HepG2 (cell line): Measurements from ENCODE around the gene CSH1. TPM values are rescaled to one million over a fixed set of nuclear protein-coding genes. Genes with fewer than 3 reads are reported as not detected.
A peak's percentile ranks its signal among the peaks of the same experiment; 100 is the strongest.

Source experiments
- ARID5B ChIP-seq: IDR thresholded peaks from 2 replicates; pipeline ENCODE4 v1.4.0; 2020; ENCODE audit warnings: mild to moderate bottlenecking, missing genetic modification reagents
- ATF5 ChIP-seq: sonication (generic); formaldehyde crosslinking; IDR thresholded peaks from 2 replicates; pipeline ENCODE4 v1.4.0; 2020; ENCODE audit warnings: mild to moderate bottlenecking, low read depth, missing genetic modification reagents
- CTCF ChIP-seq: sonication (generic); formaldehyde crosslinking; IDR thresholded peaks from 2 replicates; pipeline ENCODE4 v1.5.0; 2020; ENCODE audit warnings: mild to moderate bottlenecking, missing genetic modification reagents, moderate library complexity
- FOXA3 ChIP-seq: IDR thresholded peaks from 2 replicates; pipeline ENCODE4 v1.6.1; 2016; ENCODE audit warnings: missing genetic modification reagents, missing compliant biosample characterization
- GATA4 ChIP-seq: sonication (generic); IDR thresholded peaks from 2 replicates; pipeline ENCODE4 v1.6.1; 2016; ENCODE audit warnings: antibody characterized with exemption, low read depth, borderline replicate concordance
- GPN1 ChIP-seq: sonication (generic); formaldehyde crosslinking; IDR thresholded peaks from 2 replicates; pipeline ENCODE4 v1.5.1; 2020; ENCODE audit warnings: missing genetic modification reagents, borderline replicate concordance
- HDAC2 ChIP-seq: sonication (generic); formaldehyde crosslinking; IDR thresholded peaks from 2 replicates; pipeline ENCODE4 v1.4.0; 2020; ENCODE audit warnings: missing genetic modification reagents
- KLF13 ChIP-seq: sonication (generic); formaldehyde crosslinking; IDR thresholded peaks from 2 replicates; pipeline ENCODE4 v1.4.0; 2020; ENCODE audit warnings: mild to moderate bottlenecking, missing genetic modification reagents
- KLF9 ChIP-seq: IDR thresholded peaks from 2 replicates; pipeline ENCODE4 v1.6.1; 2016; ENCODE audit warnings: low read depth
- MAF1 ChIP-seq: sonication (generic); formaldehyde crosslinking; IDR thresholded peaks from 2 replicates; pipeline ENCODE4 v1.5.0; 2020; ENCODE audit warnings: missing genetic modification reagents, borderline replicate concordance
- MATR3 ChIP-seq: sonication (generic); formaldehyde crosslinking; IDR thresholded peaks from 2 replicates; pipeline ENCODE4 v1.4.0; 2020; ENCODE audit warnings: missing genetic modification reagents
- NCOA5 ChIP-seq: sonication (generic); formaldehyde crosslinking; IDR thresholded peaks from 2 replicates; pipeline ENCODE4 v1.4.0; 2020; ENCODE audit warnings: missing genetic modification reagents
- NFYC ChIP-seq: IDR thresholded peaks from 2 replicates; pipeline ENCODE4 v1.6.1; 2016; ENCODE audit warnings: missing genetic modification reagents, missing compliant biosample characterization
- ONECUT2 ChIP-seq: sonication (generic); formaldehyde crosslinking; IDR thresholded peaks from 2 replicates; pipeline ENCODE4 v1.4.0; 2020; ENCODE audit warnings: missing genetic modification reagents
- RCOR2 ChIP-seq: IDR thresholded peaks from 2 replicates; pipeline ENCODE4 v1.6.1; 2016; ENCODE audit warnings: missing biosample characterization, missing genetic modification reagents
- RORA ChIP-seq: sonication (generic); formaldehyde crosslinking; IDR thresholded peaks from 2 replicates; pipeline ENCODE4 v1.5.0; 2020; ENCODE audit warnings: mild to moderate bottlenecking, missing genetic modification reagents, moderate library complexity
- SAFB2 ChIP-seq: sonication (generic); formaldehyde crosslinking; IDR thresholded peaks from 2 replicates; pipeline ENCODE4 v1.5.1; 2020; ENCODE audit warnings: missing genetic modification reagents, low read depth, mild to moderate bottlenecking, borderline replicate concordance
- YEATS2 ChIP-seq: sonication (generic); formaldehyde crosslinking; IDR thresholded peaks from 2 replicates; pipeline ENCODE4 v1.4.0; 2020; ENCODE audit warnings: missing genetic modification reagents, borderline replicate concordance
- ZFP91 ChIP-seq: sonication (generic); formaldehyde crosslinking; IDR thresholded peaks from 2 replicates; pipeline ENCODE4 v1.9.0; 2022; ENCODE audit warnings: missing genetic modification reagents, mild to moderate bottlenecking, borderline replicate concordance
- ZFX ChIP-seq: sonication (generic); formaldehyde crosslinking; IDR thresholded peaks from 2 replicates; pipeline ENCODE4 v1.4.0; 2020; ENCODE audit warnings: mild to moderate bottlenecking, low read depth, missing genetic modification reagents, moderate library complexity
- ZNF205 ChIP-seq: IDR thresholded peaks from 2 replicates; pipeline ENCODE4 v1.6.1; 2018; ENCODE audit warnings: missing biosample characterization, missing genetic modification reagents
- ZNF256 ChIP-seq: sonication (generic); formaldehyde crosslinking; conservative IDR thresholded peaks from 2 replicates; pipeline ENCODE4 v1.4.0; 2020; ENCODE audit warnings: missing genetic modification reagents
- ZNF367 ChIP-seq: sonication (generic); formaldehyde crosslinking; IDR thresholded peaks from 2 replicates; pipeline ENCODE4 v1.4.0; 2020; ENCODE audit warnings: missing genetic modification reagents, borderline replicate concordance
- ZNF558 ChIP-seq: sonication (generic); formaldehyde crosslinking; IDR thresholded peaks from 2 replicates; pipeline ENCODE4 v1.9.0; 2022; ENCODE audit warnings: mild to moderate bottlenecking, missing genetic modification reagents, borderline replicate concordance
- ZNF576 ChIP-seq: sonication (generic); formaldehyde crosslinking; IDR thresholded peaks from 2 replicates; pipeline ENCODE4 v1.4.0; 2020; ENCODE audit warnings: mild to moderate bottlenecking, missing genetic modification reagents
- polyA plus RNA-seq, 8 experiments: library from polyadenylated mRNA; depleted of rRNA in 3 of 8; stranded (reverse) in 7 of 8; unstranded in 1 of 8; fragments of >200 nt; fragmentation: Illumina TruSeq in 4 of 8; extraction: Trizol in 4 of 8; gene quantifications; 2 replicates each; pipeline versions ENCODE4 v1.2.1 to v1.2.3, GENCODE V29; 2011 to 2016; ENCODE audit warnings: low read depth in 4 of 8, missing spikeins in 1 of 8, mixed read lengths in 1 of 8; ENCODE audit not compliant: insufficient read depth in 1 of 8
- total RNA-seq, 5 experiments: library from RNA; depleted of rRNA; stranded (reverse); fragments of >200 nt; fragmentation: Illumina TruSeq; extraction: Trizol; gene quantifications; 2 replicates each; pipeline ENCODE4 v1.2.3, GENCODE V29; 2016; ENCODE audit warnings: low read depth in 1 of 5

Gene CSH1
- total and polyA plus RNA-seq, 2 of the 13 experiments (the other 11 are each of a cell fraction or from before 2014, with no cell fraction given) = not detected

- no peak for TF ChIP-seq ZNF576 (CRISPR knock-in tag)
- no peak for TF ChIP-seq GATA4
- TF ChIP-seq MATR3 = no peak
- no peak for TF ChIP-seq NFYC
- TF ChIP-seq ZFP91 = no peak
- no peak for TF ChIP-seq ZNF256 (CRISPR knock-in tag)
- TF ChIP-seq ZNF205 = no peak
- no peak for TF ChIP-seq ZNF558 (CRISPR knock-in tag)
- TF ChIP-seq MAF1 (CRISPR knock-in tag) = no peak
- TF ChIP-seq ATF5 (CRISPR knock-in tag) = no peak
- no peak; the same call in 1 of the 2 replicates for TF ChIP-seq FOXA3
- TF ChIP-seq KLF13 (CRISPR knock-in tag) = no peak
- no peak for TF ChIP-seq ZNF367 (CRISPR knock-in tag)
- TF ChIP-seq KLF9 = no peak
- no peak for TF ChIP-seq YEATS2 (CRISPR knock-in tag)
- no peak for TF ChIP-seq ZFX (CRISPR knock-in tag)
- no peak for TF ChIP-seq ONECUT2 (CRISPR knock-in tag)
- peak; percentile 52 for TF ChIP-seq ARID5B
- TF ChIP-seq HDAC2 = peak; percentile 69; the same call in 1 of the 2 replicates
- peak; percentile 60; the same call in 1 of the 2 replicates for TF ChIP-seq RCOR2
- no peak for TF ChIP-seq RORA (CRISPR knock-in tag)
- TF ChIP-seq SAFB2 = no peak
- TF ChIP-seq GPN1 (CRISPR knock-in tag) = no peak
- TF ChIP-seq CTCF = no peak
- TF ChIP-seq NCOA5 = no peak
Measured at GRCh38 chr17:63854709-63855108, 41.7 kb downstream of the CSH1 start (continued).
